ENCODE results near the gene PIK3R2. TPM values are rescaled to one million over a fixed set of nuclear protein-coding genes. Genes with fewer than 3 reads are reported as not detected.
"Not testable (repeated sequence)": the region's sequence is repeated elsewhere in the genome, so short reads cannot be mapped to it uniquely, and the experiment has no call there.

Gene PIK3R2
- total and polyA plus RNA-seq, 2 donors, result 6.5 to 15.1 TPM

- no peak overlapping the region for H3K27ac ChIP-seq (ENCODE audit: low read depth in 1 of 2, low read length in 1 of 2)
- H3K27me3 ChIP-seq (ENCODE audit: control insufficient read depth in 2 of 2, insufficient read depth in 1 of 2, low read length in 1 of 2), result no peaks in the 10 kb centered on the region
- H3K4me3 ChIP-seq (ENCODE audit: low read length in 2 of 2), result no peak overlapping the region
- peaks cover 13 to 34% of the 10 kb centered on the region in 2 donors for H3K4me1 ChIP-seq (ENCODE audit: control insufficient read depth in 2 of 2, insufficient read depth in 2 of 2, low read length in 2 of 2)
- 98% methylated on average over 43 of the region's 43 CpGs for WGBS
- H3K9me3 ChIP-seq (ENCODE audit: control insufficient read depth in 2 of 2, insufficient read depth in 1 of 2, low read length in 1 of 2), result no peaks in the 10 kb centered on the region
- peaks cover 7 to 20% of the 10 kb centered on the region in 2 donors for H3K36me3 ChIP-seq (ENCODE audit: control insufficient read depth in 2 of 2, insufficient read depth in 2 of 2, low read length in 1 of 2)
- no peak for DNase-seq (ENCODE audit: low read depth in 6 of 9, low spot score in 9 of 9)
These were observed 2.4 kb downstream of the PIK3R2 start for GRCh38 chr19:18155095-18156087.

GRCh38 chr19:18156268-18156667 is 3.3 kb downstream of the PIK3R2 start:
- no peaks in the 10 kb centered on the region for H3K27me3 ChIP-seq (ENCODE audit: control insufficient read depth in 2 of 2, insufficient read depth in 1 of 2, low read length in 1 of 2)
- H3K27ac ChIP-seq (ENCODE audit: low read depth in 1 of 2, low read length in 1 of 2), result peak overlapping the region in 1 of 2 donors; percentile 64
- no peak overlapping the region for H3K4me3 ChIP-seq (ENCODE audit: low read length in 2 of 2)
- H3K36me3 ChIP-seq (ENCODE audit: control insufficient read depth in 2 of 2, insufficient read depth in 2 of 2, low read length in 1 of 2), result peaks cover 7 to 20% of the 10 kb centered on the region in 2 donors
- WGBS, result over 99% methylated on average over 5 of the region's 6 CpGs
- H3K4me1 ChIP-seq (ENCODE audit: control insufficient read depth in 2 of 2, insufficient read depth in 2 of 2, low read length in 2 of 2), result peaks cover 17 to 40% of the 10 kb centered on the region in 2 donors
- no peak for DNase-seq (ENCODE audit: low read depth in 6 of 9, low spot score in 9 of 9)
- H3K9me3 ChIP-seq (ENCODE audit: control insufficient read depth in 2 of 2, insufficient read depth in 1 of 2, low read length in 1 of 2), result no peaks in the 10 kb centered on the region

- H3K9me3 ChIP-seq (ENCODE audit: control insufficient read depth in 2 of 2, insufficient read depth in 1 of 2, low read length in 1 of 2), result no peaks in the 10 kb centered on the region
- H3K4me3 ChIP-seq (ENCODE audit: low read length in 2 of 2), result no peak overlapping the region
- DNase-seq (ENCODE audit: low read depth in 6 of 9, low spot score in 9 of 9), result no peak
- no peaks in the 10 kb centered on the region for H3K27me3 ChIP-seq (ENCODE audit: control insufficient read depth in 2 of 2, insufficient read depth in 1 of 2, low read length in 1 of 2)
- peak overlapping the region; percentile 64 to 75 for H3K27ac ChIP-seq (ENCODE audit: low read depth in 1 of 2, low read length in 1 of 2)
- peaks cover 12 to 22% of the 10 kb centered on the region in 2 donors for H3K36me3 ChIP-seq (ENCODE audit: control insufficient read depth in 2 of 2, insufficient read depth in 2 of 2, low read length in 1 of 2)
- peaks cover 11 to 38% of the 10 kb centered on the region in 2 donors for H3K4me1 ChIP-seq (ENCODE audit: control insufficient read depth in 2 of 2, insufficient read depth in 2 of 2, low read length in 2 of 2)
- 86% methylated on average over 22 of the region's 22 CpGs for WGBS
These were observed 4.0 kb downstream of the PIK3R2 start for GRCh38 chr19:18156841-18157464.

- DNase-seq (ENCODE audit: low read depth in 6 of 9, low spot score in 9 of 9), result no peak
- no peaks in the 10 kb centered on the region for H3K9me3 ChIP-seq (ENCODE audit: control insufficient read depth in 2 of 2, insufficient read depth in 1 of 2, low read length in 1 of 2)
- H3K4me1 ChIP-seq (ENCODE audit: control insufficient read depth in 2 of 2, insufficient read depth in 2 of 2, low read length in 2 of 2), result peaks cover 11 to 33% of the 10 kb centered on the region in 2 donors
- H3K4me3 ChIP-seq (ENCODE audit: low read length in 2 of 2), result no peak overlapping the region
- no peaks in the 10 kb centered on the region for H3K27me3 ChIP-seq (ENCODE audit: control insufficient read depth in 2 of 2, insufficient read depth in 1 of 2, low read length in 1 of 2)
- WGBS, result 83% methylated on average over 18 of the region's 18 CpGs
- H3K27ac ChIP-seq (ENCODE audit: low read depth in 1 of 2, low read length in 1 of 2), result peak overlapping the region; percentile 64 to 75
- peaks cover 17 to 28% of the 10 kb centered on the region in 2 donors for H3K36me3 ChIP-seq (ENCODE audit: control insufficient read depth in 2 of 2, insufficient read depth in 2 of 2, low read length in 1 of 2)
These were observed 4.6 kb downstream of the PIK3R2 start for GRCh38 chr19:18157465-18158063.

GRCh38 chr19:18158467-18158866 is 5.5 kb downstream of the PIK3R2 start:
- WGBS, result 96% methylated on average over 4 of the region's 4 CpGs
- H3K36me3 ChIP-seq (ENCODE audit: control insufficient read depth in 2 of 2, insufficient read depth in 2 of 2, low read length in 1 of 2), result peaks cover 26 to 37% of the 10 kb centered on the region in 2 donors
- peaks cover 11 to 31% of the 10 kb centered on the region in 2 donors for H3K4me1 ChIP-seq (ENCODE audit: control insufficient read depth in 2 of 2, insufficient read depth in 2 of 2, low read length in 2 of 2)
- H3K4me3 ChIP-seq (ENCODE audit: low read length in 2 of 2), result no peak overlapping the region
- H3K9me3 ChIP-seq (ENCODE audit: control insufficient read depth in 2 of 2, insufficient read depth in 1 of 2, low read length in 1 of 2), result no peaks in the 10 kb centered on the region
- peak overlapping the region in 1 of 2 donors; percentile 2 for H3K27ac ChIP-seq (ENCODE audit: low read depth in 1 of 2, low read length in 1 of 2)
- DNase-seq (ENCODE audit: low read depth in 6 of 9, low spot score in 9 of 9), result no peak
- no peaks in the 10 kb centered on the region for H3K27me3 ChIP-seq (ENCODE audit: control insufficient read depth in 2 of 2, insufficient read depth in 1 of 2, low read length in 1 of 2)

- H3K36me3 ChIP-seq (ENCODE audit: control insufficient read depth in 2 of 2, insufficient read depth in 2 of 2, low read length in 1 of 2), result peaks cover 29 to 40% of the 10 kb centered on the region in 2 donors
- 96% methylated on average over 6 of the region's 6 CpGs for WGBS
- not testable (repeated sequence) for H3K27me3 ChIP-seq (ENCODE audit: control insufficient read depth in 2 of 2, insufficient read depth in 1 of 2, low read length in 1 of 2); DNase-seq (ENCODE audit: low read depth in 6 of 9, low spot score in 9 of 9); H3K9me3 ChIP-seq (ENCODE audit: control insufficient read depth in 2 of 2, insufficient read depth in 1 of 2, low read length in 1 of 2); H3K27ac ChIP-seq (ENCODE audit: low read depth in 1 of 2, low read length in 1 of 2); H3K4me3 ChIP-seq (ENCODE audit: low read length in 2 of 2)
- peaks cover 5 to 25% of the 10 kb centered on the region in 2 donors for H3K4me1 ChIP-seq (ENCODE audit: control insufficient read depth in 2 of 2, insufficient read depth in 2 of 2, low read length in 2 of 2)
These were observed 6.2 kb downstream of the PIK3R2 start for GRCh38 chr19:18159059-18159616.

GRCh38 chr19:18159810-18160209 is 6.8 kb downstream of the PIK3R2 start:
- Histone ChIP-seq H3K27ac (ENCODE audit: low read depth in 1 of 2, low read length in 1 of 2) (no peak overlapping the region), H3K4me1 (ENCODE audit: control insufficient read depth in 2 of 2, insufficient read depth in 2 of 2, low read length in 2 of 2) (peaks cover 4 to 21% of the 10 kb centered on the region in 2 donors), H3K9me3 (ENCODE audit: control insufficient read depth in 2 of 2, insufficient read depth in 1 of 2, low read length in 1 of 2) (no peaks in the 10 kb centered on the region), H3K36me3 (ENCODE audit: control insufficient read depth in 2 of 2, insufficient read depth in 2 of 2, low read length in 1 of 2) (peaks cover 32 to 40% of the 10 kb centered on the region in 2 donors), H3K27me3 (ENCODE audit: control insufficient read depth in 2 of 2, insufficient read depth in 1 of 2, low read length in 1 of 2) (no peaks in the 10 kb centered on the region), H3K4me3 (ENCODE audit: low read length in 2 of 2) (no peak overlapping the region)
- no peak for DNase-seq (ENCODE audit: low read depth in 6 of 9, low spot score in 9 of 9)
- WGBS, result 96% methylated on average over 10 of the region's 10 CpGs

- 91% methylated on average over 13 of the region's 13 CpGs for WGBS
These were observed 7.6 kb downstream of the PIK3R2 start for GRCh38 chr19:18160493-18160970.

More at GRCh38 chr19:18160493-18160970, 7.6 kb downstream of the PIK3R2 start:
- Histone ChIP-seq H3K4me1 (ENCODE audit: control insufficient read depth in 2 of 2, insufficient read depth in 2 of 2, low read length in 2 of 2) (peaks cover 4 to 21% of the 10 kb centered on the region in 2 donors), H3K36me3 (ENCODE audit: control insufficient read depth in 2 of 2, insufficient read depth in 2 of 2, low read length in 1 of 2) (peaks cover 32 to 46% of the 10 kb centered on the region in 2 donors), H3K27me3 (ENCODE audit: control insufficient read depth in 2 of 2, insufficient read depth in 1 of 2, low read length in 1 of 2) (no peaks in the 10 kb centered on the region), H3K9me3 (ENCODE audit: control insufficient read depth in 2 of 2, insufficient read depth in 1 of 2, low read length in 1 of 2) (no peaks in the 10 kb centered on the region), H3K27ac (ENCODE audit: low read depth in 1 of 2, low read length in 1 of 2) (peak overlapping the region in 1 of 2 donors; percentile 8), H3K4me3 (ENCODE audit: low read length in 2 of 2) (no peak overlapping the region)
- DNase-seq (ENCODE audit: low read depth in 6 of 9, low spot score in 9 of 9), result no peak

All from thymus (tissue), 11 donors.